Fibroblast of skin of right quadriceps (primary cell): ENCODE results near the gene NR2F6.
A peak's percentile ranks its signal among the peaks of the same experiment; 100 is the strongest.

Source experiments
- DNase-seq: peaks from one replicate; pipeline ENCODE4 v3.0.0-alpha.2; 2013

Gene NR2F6

DNA sequence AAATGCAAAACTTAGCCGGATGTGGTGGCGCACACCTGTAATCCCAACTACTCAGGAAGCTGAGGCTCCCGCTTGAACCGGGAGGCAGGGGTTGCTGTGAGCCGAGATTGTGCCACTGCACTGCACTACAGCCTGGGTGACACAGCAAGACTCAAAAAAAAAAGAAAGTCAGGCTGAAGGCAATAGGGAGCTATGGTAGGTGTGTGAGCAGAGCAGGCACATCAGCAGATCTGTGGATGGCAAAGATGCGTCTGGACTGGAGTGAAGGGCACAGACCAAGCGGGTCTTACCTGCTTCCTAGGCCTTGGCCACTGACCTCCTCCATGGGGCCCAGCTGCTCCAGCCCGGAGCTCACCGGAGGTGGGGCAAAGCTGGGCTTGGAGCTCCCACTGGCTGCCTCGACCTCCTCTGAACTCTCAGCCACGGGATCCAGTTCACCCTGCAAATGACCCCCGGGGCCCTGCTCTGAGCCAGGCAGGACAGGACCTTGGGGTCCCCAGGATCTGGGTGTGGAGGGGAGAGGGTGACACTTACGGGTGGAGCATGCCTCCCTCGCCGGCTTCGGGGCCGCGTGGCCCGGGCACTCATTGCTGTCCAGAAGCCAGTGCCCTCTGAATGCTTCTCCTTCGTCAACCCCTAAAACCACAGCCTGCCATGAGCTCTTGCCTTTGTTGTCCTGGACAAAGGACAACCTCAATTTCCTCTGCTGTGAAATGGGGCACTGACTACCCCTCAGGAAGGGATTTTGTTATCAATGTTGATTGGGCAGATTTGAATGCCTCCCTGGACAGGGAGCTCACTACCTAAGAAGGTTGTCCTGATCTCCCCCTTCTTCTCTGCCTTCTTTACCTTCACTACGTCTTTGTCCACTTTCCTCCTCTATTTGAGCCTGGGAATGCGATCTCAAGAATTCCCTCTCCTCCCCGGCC is 18.3 kb upstream of the NR2F6 start:
- no peak for DNase-seq

DNA sequence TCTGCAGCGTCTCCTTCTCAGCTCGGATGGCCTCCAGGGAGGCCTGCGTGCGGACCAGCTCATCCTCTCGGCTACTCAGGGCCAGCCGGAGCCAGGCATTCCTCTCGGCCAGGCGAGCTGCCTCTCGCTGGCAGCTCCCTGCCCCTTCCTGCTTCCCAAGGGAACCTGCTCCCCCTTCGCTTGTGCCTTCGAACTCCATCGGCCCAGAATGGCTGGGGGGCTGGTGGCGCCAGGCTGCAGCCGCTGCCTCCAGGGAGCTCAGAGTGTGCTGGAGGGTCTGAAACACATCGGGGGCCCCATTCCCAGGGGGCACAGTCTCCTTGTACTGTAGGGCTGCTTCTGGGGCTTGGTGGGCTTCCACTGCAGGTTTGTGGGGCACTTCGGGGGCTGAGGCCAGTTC is 16.8 kb upstream of the NR2F6 start:
- DNase-seq = no peak

DNA sequence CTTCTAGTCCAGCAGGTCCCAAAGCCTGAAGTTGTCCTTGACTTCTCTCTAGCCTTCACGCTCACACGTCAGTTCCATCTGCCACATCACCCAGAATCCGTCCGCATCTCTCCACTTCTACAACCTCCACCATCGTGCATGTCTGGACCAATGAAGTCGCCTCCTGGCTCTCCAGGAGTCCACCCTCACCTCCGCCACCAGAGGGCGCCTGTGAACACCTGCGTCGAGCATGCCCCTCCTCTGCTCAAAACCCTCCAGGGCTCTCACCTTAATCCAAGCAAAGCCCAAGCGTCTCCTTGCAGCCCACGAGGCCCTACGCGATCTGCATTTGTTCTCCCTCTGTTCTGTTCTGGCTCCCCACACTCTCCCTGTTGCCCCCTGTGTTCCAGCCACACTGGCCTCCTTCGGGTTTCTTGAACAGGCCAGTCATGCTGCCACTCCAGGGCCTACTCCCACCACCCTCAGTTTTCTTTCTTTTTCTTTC is 15.2 kb upstream of the NR2F6 start:
- DNase-seq = peak; percentile 63

DNA sequence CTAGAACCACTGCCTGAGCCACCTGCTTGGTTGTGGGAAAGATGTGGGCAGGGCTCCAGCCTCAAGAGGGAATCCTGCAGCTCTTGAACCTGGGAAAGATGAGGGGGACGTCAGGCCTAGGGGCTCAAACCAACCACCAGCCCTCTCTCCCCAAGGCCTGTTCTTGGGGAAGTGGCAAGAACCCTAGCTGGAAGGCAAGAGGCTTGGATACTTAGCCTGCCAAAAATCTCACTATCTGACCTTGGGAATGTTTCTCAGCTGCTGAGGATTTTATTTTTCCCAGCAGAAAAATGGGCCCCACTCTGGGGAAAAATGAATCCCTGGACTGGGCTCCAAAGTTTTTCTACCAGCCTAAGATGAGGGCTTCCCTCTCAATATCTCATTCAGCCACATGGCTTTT is 14.2 kb upstream of the NR2F6 start:
- no peak for DNase-seq

DNA sequence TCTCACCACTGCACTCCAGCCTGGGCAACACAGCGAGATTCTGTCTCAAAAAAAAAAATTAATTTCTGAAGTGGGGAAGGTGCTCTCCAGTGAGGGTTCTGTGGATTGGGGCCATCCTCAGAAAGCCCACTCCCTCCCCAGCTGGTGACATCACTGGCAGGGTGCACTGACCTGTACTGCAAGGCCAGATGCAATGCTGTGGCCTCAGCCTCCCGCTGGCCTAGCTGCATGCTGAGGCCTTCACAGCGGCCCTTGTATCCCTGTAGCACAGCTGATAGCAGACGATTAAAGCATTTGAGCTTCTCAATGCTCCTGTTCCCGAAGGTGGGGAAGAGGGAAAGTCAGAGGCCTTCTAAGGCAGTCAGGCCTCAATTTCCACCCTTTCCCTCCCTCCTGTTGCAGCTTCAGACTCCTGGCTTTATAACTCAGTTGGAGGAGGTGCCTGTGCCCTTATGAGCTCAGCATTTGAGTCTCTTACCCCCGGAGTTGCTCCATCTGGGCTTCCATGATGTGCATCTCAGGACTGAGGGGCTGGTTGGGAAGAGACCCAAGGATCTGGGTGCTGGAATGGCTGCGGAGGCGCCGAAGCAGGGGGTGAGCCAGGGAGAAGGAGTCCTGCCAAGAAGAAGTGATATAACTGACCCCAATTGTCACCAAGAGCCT is 13.5 kb upstream of the NR2F6 start:
- no peak for DNase-seq

DNA sequence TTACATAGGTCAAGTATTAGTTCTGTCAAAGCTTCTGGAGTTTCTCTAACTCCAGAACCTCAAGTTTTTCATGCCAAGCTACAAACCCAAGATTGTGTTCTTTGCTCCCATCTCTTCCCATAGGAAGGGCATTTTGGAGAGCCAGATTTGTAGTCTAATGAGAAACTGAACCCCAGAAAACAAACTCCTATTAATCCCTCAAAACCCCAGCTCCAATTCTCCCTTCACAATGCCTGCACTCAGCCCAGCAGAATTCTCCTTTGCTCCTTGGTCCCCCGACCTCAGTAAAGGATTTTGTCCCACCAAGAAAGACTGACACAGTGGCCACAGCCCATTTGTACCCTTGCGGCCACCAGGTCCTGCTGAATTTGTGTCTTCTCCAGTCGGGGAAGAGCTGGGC is 10.4 kb upstream of the NR2F6 start:
- DNase-seq = no peak

DNA sequence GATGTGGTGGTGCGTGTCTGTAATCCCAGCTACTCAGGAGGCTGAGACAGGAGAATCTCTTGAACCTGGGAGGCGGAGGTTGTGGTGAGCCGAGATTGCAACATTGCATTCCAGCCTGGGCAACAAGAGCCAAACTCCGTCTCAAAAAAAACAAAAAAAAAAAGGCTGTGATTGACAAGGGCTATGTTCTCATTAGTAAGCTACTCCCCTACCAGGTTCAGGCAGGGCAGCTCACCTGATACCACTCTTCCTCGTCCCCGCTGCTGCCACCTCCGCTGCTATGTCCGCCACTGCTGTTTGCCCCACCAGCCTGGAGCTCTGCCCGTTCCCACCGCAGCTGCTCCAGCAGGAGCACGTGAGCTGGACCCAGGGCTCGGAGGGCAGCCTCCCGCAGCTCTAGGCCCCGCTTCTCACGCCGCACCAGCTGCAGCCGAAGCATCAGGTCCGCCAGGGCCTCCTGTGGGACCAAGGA is 9.5 kb upstream of the NR2F6 start:
- no peak for DNase-seq

DNA sequence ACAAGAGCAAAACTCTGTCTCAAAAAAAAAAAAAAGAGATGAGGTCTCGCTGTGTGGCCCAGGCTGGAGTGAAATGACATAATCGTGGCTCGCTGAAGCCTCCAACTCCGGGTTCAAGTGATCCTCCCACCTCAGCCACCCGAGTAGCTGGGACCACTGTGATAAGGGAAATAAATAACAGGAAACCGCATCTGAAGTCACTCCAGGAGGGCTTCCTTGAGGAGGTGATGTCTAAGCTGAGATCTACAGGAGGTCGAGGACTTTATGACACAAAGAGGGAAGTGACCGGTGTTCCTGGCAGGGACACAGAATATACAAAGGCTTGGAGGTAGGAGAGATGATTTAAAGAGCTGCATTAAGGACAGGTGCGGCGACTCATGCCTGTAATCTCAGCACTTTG is 8.9 kb upstream of the NR2F6 start:
- no peak for DNase-seq

DNA sequence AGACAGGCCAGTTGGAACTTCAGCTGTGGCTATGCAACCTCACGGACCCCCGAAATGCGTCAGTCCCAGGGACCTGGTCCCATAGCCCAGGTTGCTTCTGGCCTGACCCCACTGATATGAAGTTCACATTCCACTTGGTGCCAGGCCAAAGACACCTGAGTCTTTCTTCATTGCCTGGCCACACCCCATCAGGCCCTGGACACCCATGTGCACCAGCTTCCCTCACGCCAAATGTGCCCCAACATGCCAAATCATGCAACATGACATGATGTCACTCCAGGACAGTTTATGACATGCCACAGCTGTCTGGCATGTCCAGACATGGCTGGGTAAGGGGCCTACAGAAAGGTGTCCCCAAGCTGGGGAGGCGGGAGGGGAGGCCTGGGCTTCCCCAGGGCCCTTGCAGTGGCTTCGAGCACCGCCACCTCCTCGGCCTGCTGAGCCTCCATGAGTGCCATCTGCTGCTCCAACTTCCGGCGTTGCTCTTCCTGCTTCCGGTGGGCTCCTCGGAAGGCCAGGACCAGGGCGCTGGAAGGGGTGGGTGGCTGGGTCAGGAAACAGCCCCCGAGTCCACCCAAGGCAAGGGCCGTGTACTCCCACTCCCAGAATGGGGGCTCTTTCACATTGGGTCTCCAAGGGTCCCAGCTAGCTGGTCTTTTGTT is 4.3 kb upstream of the NR2F6 start:
- no peak for DNase-seq

DNA sequence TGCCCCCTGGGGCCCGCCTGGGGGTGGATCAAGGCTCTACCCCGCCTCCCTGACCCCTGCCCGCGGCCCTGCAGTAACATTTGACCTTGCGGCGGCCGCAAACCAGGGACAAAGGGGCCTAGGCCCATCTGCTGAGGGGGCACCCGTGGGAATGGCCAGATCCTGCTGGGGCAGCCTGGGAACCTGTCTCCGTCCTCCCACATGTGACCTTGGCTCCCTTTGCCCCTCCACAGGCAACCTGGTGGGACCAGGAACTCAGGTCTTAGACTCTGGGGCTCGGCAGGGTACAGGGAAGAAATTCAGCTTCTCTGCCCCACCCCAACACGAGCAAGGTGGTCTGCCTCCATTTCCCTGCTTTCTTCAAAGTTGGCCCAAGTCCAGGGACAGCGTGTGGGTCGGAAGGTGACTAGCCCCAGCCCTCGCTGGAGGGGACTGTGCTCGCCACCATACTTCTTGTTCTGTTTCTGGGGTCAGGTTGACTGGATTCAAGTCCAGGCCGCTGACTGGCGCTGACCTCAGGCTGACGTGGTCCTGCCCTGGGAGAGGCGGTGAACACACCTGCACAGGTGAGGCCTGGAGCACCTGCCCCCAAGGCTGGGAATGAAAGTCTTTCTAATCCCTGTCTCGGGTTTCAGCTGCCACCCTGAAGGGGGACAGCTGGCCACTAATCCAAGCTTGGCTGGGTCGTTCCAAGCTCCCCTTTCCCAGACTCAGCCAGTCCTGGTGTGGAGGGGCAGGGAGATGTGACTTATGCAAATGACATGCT is 2.5 kb upstream of the NR2F6 start:
- DNase-seq = no peak

DNA sequence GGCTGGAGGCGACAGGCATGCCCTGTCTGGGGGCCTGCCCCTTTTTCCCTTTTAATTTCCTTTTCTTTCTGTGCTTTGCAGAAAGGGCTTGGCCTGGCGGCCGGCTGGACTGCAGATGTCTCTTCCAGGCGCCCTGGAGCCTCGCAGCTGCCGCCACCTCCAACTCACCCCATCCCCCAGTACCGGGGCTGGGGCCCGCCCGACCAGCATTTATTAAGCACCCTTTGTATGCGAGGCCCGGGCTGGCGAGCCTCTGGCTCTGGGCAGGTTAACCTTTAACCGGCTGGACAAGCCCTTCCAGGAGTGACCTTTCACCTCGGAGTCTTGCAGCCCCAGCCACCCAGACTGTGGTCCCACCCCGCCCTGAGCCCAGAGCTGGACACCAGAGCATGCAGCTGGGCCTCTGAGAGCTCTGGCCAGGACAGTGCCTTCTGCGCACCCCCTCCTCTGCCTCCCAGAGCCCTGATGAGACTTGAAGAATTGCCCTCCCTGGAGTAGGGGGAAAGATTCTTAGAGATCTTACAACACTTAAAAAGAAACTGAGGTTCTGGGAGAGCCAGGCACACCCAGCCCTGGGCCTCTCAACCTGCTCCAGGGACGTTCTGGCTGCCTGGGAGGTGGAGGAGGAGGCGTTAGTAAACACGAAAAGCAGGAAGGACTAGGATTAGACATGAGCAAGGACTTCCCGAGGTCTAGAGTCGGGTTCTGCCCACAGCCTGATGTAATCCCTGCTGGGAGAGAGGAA is 1.1 kb upstream of the NR2F6 start:
- no peak for DNase-seq

DNA sequence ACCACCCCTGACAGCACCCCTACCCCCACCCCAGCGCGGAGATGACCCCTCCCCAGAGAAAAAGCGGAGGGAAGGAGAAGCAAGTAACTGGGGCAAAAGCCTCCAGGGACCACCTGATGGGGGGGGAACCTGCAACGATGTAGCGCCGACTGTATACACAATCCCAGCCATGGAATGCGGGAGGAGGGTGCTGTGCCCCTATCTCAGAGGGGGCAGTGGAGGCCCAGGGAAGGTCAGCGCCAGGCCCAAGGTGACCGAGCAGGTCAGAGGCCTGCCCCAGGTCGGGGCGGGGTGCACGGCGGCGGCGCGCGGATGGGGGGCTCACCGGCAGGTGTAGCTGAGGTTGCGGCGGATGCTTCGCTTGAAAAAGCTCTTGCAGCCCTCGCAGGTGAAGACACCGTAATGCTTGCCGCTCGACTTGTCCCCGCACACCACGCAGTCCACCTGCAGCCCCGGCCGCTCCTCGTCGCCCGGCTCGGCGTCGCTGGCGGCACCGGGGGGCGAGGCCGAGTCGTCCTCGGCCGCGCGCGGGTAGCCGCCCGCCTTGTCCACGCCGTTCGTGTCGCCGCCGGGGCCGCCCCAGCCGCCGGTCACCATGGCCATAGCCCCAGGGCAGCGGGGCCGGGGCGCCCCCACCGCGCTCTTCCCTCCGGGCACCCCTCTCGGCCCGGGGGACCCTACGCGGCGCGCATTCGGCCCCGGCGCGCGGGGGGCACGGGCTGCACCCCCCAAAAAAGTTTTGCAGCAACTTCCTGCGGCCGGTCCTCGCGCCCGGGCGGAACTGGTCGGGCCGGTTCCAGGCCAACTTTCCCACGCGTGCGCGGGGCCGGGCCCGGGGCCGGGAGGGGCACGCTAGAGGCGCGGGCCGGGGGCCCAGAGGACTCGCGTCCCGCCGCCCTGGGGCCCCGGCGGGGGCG is 843 bp downstream of the NR2F6 start:
- no peak for DNase-seq

DNA sequence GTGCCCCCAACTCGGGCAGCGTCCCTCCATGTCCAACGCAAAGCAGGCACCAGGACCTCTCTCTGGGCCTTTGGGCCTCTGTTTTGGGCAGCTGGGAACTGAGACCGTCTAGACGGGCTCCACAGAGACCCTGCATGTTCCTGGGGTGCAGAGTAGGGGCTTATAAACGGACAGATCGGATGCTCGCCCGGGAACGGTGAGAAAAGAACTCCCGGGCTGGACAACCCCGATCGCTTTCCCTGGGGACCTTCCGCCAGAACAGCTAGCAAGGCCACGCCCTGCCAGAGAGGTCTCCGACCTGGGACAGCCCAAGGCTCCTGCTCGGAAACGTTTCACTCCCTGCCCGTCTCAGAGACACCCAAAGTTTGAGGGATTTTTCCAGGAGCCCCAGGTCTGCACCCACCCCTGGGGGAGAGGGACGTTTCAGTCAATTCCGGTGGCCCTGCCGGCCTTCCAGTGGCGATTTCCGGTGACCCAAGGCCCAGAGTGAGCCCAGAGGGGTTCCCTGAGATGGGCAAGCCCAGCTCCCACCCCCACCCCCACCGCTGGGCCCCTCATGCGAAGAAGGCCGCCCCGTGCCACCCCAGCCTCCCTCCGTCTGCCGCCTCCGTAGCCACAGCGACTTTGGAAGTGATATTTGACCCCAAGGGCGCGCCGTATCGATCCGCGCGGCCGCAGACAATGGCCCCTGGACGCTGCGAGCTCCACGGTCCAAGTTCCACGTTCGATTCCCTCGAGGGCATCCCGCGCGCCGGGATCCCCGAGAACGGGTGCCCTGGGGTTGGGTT is 1.7 kb downstream of the NR2F6 start:
- no peak for DNase-seq

DNA sequence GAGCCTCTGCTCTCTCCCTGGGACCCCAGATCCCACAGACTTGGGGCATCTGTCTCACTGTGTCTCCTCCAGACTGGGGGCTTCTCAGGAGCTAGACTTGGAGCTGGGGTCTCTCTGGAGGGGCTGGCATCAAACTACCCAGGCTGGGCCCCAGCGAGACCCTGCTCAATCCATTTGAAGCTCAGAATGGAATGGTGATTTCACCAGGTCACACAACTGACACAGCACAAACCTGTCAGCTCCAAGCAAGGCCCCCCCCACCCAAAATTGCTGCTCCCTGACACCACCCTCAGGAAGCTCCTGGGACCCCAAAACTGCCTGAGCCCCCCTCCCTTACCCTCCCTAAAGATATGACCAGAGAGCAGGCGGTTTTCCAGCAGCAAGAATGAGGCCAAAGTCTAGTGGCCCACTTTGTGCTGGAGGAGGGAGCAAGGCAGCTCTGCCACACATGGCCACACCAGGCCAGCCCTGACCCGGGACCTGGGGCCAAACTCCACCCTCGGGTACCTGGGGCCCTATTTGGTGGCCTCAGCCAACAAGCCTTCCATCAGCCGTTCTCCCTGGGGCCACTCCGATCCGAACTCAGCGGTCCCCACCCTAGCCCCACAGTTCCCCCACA is 2.4 kb downstream of the NR2F6 start:
- DNase-seq = no peak

DNA sequence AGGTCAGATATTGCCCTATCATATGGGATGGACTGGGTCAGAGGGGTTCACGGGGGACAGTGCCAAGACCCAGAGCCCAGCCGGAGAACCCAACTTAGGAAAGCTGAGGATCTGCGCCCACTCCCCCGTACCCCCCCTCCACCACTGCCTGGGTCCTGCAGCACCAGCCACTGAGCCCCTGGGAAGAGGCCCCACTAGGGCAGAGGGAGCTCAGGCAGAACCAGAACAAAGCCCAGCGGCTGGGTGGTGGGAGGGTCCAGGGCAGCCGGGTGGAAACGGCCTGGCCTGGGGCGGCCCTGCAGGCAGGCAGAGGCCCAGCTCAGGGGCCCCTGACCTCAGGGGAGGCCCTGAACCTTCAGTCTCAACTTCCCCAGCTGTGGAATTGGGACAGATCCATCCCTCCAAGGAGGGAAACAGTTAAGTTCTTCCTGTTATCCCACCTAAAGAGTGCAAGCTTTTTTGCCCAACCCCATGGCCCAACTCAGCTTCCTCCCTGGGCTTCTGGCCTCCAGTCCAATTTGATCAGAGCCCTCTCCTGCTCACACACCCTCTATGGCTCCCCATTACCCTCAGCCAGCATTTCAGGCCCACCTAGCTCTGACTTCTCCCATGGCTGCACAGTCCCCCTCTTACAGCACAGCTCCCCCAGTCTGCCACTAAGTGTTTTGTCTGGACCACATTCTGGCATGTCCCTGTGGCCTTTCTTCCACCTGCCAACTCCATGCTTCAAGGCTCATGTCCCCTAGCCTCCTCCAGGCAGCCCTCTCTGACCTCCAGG is 3.1 kb downstream of the NR2F6 start:
- no peak for DNase-seq

DNA sequence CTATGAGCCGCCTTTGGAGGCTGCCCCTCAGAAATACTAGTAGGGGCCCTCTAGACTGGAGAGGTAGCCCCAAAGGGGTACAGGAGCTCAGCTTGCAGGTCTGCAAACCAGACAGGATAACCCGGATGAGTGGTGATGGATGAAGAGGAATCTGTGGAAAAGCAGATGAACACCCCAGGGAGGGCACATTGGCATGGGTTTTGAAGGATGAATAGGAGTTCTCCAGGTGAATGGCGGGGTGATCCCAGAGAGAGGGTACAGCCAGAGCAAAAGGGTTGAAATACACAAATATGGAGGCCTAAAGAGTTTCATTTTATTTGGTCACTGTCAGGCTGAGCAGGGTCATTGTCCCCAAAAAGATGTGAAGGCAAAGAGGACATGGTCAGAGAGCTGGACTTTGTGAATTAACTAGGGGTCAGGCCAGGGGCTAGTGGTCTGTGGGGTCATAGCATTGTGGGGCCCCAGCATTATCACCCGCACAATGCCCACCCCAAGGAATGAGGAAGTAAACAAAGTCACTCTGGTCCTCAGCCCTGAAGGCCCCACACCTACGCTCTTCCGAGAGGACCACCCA is 4.8 kb downstream of the NR2F6 start:
- no peak for DNase-seq

DNA sequence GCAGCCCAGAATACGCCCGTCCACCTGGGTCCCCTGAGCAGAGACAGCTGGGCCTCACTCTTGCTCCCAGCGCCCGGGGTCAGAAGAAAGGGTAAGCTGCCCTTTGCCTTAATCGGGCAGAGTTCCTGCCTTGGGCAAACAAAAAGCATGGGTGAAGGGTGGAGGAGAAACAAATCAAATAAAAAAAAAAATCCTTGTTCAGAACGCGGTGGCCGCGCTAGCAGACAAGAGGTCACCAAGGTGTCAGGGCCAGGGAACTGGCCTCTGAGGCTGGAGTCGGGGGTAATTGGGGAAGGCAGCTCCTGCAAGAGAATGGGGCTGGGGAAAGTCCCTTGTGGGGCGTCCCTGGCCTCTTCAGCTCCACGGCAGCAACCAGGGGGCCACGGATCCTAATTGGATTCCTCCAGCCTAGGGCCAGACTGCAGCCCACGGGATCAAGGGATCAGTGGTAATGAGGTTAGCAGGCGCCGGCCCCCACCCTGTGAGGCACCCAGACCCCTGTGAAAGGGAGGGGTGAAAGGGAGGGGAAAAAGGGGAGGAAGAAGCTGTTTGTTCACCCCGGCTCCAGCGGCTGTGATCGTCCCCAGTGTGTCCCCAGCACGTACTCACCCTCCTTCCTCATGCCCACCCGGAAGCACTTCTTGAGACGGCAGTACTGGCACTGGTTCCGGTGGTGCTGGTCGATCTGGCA is 5.5 kb downstream of the NR2F6 start:
- no peak for DNase-seq
